Activated T-cell treated with anti-CD3 and anti-CD28 coated beads for 4 hours (primary cell): ENCODE data around the gene AEN.
A peak's percentile ranks its signal among the peaks of the same experiment; 100 is the strongest.

Experiments used
- DNase-seq: peaks from one replicate; pipeline ENCODE4 v3.0.0-alpha.2; 2020

AEN gene

GRCh38 chr15:88613074-88613944 lies 7.8 kb upstream of the AEN start:
- DNase-seq: no peak

GRCh38 chr15:88615303-88616107 lies 5.6 kb upstream of the AEN start:
- no peak for DNase-seq

- DNase-seq: no peak
These were observed 4.9 kb upstream of the AEN start for GRCh38 chr15:88616240-88616639.

- no peak for DNase-seq
These were observed 4.0 kb upstream of the AEN start for GRCh38 chr15:88617031-88617722.

- no peak for DNase-seq
These were observed 3.4 kb upstream of the AEN start for GRCh38 chr15:88617790-88618189.

- DNase-seq: no peak
These were observed 2.5 kb upstream of the AEN start for GRCh38 chr15:88618686-88619085.

- no peak for DNase-seq
These were observed 1.3 kb upstream of the AEN start for GRCh38 chr15:88619796-88620195.

GRCh38 chr15:88621789-88622604 lies 857 bp downstream of the AEN start:
- peak; percentile 39 for DNase-seq

- no peak for DNase-seq
These were observed 1.4 kb downstream of the AEN start for GRCh38 chr15:88622605-88622975.

- DNase-seq: no peak
These were observed 1.9 kb downstream of the AEN start for GRCh38 chr15:88623061-88623460.

- no peak for DNase-seq
These were observed 2.5 kb downstream of the AEN start for GRCh38 chr15:88623632-88624031.

- DNase-seq: no peak
These were observed 3.2 kb downstream of the AEN start for GRCh38 chr15:88624156-88624970.

GRCh38 chr15:88624971-88625490 lies 3.9 kb downstream of the AEN start:
- DNase-seq: no peak

- DNase-seq: no peak
These were observed 5.0 kb downstream of the AEN start for GRCh38 chr15:88625943-88626741.

GRCh38 chr15:88627463-88627862 lies 6.3 kb downstream of the AEN start:
- no peak for DNase-seq

- DNase-seq: no peak
These were observed 7.0 kb downstream of the AEN start for GRCh38 chr15:88628018-88628654.

- no peak for DNase-seq
These were observed 7.9 kb downstream of the AEN start for GRCh38 chr15:88629071-88629470.

GRCh38 chr15:88630141-88630721 lies 9.1 kb downstream of the AEN start:
- no peak for DNase-seq

- DNase-seq: no peak
These were observed 9.8 kb downstream of the AEN start for GRCh38 chr15:88630798-88631463.
